TTC549 (cell line): ENCODE results near the gene FBLN7.
"Not testable (repeated sequence)": the region's sequence is repeated elsewhere in the genome, so short reads cannot be mapped to it uniquely, and the experiment has no call there.

Source experiments
- FAIRE-seq: peaks from 2 replicates; lab custom pipeline; 2012; peaks lifted over from hg19 to GRCh38; lab: Jason Lieb, UNC

The FBLN7 gene

DNA sequence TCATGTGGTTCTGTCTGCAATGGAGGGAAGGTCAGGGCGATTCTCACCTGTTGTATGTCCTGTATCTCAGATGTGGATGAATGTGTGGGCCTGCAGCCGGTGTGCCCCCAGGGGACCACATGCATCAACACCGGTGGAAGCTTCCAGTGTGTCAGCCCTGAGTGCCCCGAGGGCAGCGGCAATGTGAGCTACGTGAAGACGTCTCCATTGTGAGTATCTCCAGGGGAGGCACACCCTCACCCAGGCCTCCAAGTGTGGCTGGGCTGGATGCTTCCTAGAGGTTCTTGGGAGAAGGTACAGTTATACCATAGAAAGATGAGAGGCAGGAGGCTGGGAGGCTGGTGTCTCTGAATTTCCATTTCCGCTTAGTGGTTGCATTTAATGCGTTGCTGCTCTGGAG is 46.9 kb downstream of the FBLN7 start:
- FAIRE-seq: no peak

DNA sequence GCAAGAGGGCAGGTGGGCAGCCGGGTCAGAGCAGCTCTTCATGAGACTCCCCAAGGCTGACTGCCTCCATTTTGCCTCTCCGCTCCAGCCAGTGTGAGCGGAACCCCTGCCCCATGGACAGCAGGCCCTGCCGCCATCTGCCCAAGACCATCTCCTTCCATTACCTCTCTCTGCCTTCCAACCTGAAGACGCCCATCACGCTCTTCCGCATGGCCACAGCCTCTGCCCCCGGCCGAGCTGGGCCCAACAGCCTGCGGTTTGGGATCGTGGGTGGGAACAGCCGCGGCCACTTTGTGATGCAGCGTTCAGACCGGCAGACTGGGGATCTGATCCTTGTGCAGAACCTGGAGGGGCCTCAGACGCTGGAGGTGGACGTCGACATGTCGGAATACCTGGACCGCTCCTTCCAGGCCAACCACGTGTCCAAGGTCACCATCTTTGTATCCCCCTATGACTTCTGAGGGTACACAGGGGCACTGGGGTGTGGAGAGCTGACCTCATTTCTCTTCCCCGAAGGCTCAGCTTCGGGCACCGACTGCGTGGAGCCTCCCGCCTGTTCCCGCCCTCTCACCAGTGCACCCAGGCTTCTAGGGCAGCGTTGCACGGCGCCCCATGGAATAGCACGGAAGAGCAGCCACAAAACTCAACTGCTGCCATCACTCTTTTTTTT is 49.0 kb downstream of the FBLN7 start:
- FAIRE-seq: no peak

DNA sequence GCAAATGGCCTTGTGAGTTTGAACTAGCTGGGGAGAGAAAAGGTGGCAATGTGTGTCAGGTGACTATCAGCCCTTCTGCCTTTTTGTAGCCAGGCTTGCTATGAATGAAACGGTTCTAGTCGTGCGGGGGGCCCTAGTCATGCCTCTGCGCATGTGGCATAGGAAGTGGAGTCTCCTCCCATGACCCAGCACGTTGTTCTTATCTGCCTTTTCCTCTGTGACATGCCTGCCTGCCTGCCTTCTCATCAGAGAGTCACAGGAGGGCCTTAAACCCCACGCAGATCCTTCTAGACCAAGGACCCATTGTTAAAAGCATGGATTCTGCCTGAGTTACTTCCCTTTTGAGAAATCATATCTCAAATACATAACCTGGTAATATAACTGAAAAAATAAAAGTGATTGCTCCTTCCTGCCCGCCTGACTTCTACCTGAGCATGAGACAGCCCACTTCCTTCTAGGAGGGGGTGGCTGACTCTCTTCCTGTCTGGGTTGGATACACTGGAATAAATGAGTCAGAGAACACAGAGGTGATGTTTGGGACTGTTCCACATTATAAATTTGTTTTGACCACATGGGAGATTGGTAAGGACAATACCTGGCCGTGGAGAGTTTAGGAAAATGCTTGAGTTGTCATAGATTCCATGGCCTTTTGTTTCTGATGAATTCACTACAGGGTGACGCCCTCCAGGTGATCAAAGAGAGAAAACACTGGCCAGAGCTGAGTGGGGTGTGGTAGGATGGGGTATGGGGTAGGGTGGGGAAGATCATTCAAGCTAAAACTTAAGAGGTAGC is 49.8 kb downstream of the FBLN7 start:
- no peak for FAIRE-seq

DNA sequence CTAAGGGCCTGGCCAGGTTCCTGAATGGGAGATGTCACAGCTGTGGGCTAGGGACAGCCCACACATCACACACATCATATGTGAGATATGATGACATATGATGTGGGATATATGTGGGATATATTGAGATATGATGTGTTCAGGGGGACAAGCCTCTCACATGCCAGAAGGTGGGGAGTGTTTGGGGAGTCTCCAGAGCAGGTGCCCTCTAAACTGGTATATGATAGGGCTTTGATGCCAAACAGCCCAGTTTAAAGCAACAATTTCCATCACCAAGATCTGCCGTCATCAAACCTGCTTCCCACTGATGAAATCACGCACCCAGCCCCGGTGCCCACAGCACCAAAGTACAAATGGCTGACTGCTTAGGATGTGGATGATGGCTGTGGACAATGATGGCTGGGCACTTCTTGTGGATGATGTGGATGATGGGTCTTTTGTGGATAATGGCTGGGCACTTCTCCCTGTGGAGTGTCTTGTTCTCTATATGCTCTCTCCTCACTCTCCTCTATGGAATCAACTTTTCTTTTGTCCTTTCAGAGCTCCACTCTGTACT is 50.9 kb downstream of the FBLN7 start:
- FAIRE-seq: no peak

DNA sequence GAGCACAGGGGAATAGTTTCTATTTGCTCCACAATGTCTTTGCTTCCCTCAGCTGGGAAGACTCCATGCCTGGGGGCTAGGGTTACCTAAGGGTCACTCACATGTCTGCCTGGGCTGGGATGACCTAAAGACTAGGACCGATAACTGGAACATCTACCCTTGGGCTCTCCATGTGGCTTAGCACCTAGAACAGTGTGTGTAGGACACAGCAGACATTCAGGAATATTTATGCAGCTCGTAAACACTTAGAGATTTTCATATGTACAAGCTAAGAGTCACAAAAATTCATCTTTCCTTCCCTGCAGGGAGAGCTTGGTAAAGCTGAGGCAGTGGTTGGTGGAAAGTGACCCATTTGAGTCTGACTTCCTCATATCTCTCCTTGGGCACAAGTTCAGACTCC is 55.8 kb downstream of the FBLN7 start:
- FAIRE-seq: no peak

DNA sequence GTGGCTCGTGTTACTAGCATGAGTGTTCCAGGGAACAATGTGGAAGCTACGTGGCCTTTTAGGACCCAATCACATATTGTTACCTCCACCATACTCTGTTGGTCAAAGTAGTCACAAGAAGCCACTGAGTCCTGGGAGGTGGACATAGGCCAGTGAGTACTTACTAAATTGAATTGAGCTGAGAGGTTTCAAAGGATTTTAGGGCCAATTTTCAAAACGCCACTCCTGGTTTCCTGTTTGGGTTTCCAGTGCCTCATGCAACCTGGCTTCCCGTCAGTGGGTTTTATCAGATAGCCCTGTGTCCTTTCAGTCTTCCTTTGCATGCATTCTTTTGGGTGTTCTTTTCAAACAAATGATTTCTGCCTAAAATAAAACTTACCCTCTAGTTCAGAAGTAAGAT is 56.3 kb downstream of the FBLN7 start:
- FAIRE-seq: no peak

DNA sequence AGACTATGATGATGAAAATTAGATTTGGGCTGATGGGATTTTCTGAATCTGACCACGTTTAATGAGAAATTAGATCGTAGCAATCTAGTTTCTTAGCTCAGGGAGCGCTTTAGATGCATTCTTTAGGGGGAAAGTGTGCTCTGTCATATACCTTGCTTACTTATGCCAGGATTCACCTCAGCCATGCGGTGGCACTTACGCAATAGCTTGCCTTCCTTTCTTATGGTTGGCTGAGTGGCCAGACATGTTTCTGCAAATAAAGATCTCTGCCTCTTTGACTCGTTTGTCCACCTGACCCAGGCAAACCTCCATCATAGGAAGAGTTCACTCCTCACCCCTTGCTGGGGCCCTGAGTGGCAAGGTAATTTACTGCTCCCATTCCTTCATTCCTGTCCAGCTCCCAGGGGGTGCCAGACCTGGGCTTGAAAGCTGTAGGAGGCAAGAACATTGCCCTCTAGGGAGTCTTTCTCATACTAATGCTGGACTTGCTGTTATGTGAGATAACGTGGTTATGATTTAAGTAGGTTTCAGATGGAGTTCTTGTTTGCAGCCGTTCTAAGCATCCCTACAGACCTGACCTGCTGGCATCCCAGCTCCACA is 57.1 kb downstream of the FBLN7 start:
- FAIRE-seq: no peak

DNA sequence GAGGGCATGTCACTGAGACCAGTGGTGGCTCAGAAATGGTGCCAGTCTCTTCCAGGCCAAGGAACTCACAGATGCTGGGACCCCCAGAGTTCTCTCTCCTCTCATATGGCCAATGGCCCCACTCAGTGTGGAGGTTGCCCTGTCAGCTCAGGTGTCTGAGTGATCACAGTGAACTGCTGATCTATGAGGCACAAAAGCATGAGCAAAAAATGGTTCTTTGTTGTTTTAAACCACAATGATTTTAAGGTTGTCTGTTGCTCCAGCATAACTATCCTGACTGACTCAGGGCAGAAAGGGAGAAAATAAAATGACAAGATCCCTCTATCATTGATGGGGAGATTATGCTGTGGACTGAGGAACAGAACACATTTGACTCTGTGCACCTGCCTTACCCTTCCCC is 57.8 kb downstream of the FBLN7 start:
- no peak for FAIRE-seq

DNA sequence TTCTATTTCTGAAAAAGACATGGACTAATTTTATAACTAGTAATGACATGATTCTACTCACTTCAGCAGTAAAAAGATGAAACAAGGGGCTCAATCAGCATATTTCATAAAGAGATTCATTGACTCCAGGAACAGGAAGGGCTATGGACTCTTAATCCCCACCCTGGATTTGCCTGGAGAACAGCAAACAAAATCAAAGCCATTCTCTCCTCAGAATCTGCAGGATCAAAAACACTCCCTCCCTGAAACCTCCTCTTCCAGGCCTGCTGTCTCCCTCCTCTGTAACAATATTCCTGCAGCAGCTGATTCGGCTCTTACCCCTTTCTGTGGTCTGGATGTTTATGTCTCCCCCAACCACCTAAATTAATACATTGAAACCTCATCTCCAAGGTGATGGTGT is 59.7 kb downstream of the FBLN7 start:
- FAIRE-seq: no peak

DNA sequence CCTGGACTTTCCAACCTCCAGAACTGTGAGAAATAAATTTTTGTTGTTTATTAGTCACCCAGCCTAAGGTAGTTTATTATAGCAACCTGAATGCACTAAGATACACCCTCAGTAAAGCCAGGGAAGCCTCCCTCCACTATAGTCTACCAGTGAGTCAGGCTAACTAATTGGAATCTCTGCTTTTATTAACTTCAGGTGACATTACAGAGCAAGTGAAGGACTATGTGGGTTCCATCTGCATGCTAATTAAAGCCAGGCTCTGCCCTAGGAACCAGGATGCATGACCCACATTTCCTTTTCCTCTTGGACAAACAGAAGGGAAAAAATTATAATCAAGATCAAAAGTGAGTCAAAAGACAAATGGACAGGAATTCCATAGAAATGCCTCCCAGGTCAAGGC is 60.6 kb downstream of the FBLN7 start:
- FAIRE-seq: no peak

DNA sequence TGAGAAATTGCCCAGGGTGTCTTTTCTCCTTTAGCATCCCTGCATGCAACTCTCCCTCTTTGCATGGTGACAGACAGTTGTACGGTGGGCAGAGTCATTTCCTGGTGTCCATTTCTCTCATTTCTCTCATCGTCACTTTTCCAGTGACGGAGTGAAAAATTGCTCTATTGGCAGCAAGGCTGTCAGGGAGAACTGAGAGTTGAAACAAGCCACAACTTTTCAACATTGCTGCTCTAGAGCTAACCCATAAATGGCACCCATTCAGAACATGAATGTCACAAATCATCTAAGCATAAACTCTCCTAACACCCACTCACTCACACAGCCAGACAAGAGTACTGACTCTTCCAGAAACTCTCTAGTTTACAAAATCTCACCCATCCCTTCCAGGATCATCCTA is 61.0 kb downstream of the FBLN7 start:
- no peak for FAIRE-seq

DNA sequence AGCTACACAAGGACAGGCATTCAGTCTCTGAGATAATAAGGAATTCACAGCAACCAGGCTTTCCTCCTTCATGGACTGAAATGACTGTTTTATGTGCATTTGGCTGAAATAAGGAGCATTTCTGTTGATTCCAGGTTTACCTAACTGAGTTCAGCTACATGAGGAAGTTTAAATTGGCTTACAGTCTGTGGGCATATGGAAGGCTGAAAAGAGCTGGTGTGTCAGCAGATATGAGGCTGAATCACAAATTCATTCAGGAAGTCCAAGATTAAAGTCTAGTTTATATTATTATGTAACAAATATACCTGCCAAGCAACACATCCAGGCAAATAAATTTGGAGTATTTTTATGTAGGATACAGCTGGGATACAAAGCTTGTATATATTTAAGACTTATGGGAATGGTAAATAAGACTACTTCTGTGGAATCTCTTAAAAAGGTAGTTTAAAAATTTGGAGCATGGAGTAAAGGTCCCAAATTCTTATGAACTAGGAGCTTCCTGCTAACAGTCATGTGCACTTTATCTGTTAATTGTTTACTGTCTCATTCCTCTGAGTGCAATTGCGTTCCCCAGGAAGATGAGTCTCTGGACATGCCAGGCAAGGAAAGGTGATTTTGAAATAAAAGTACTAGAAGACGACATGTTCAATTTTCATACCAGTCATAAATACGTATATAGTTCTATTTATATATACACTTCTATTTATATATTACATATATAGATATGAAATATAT is 63.7 kb downstream of the FBLN7 start:
- no peak for FAIRE-seq

DNA sequence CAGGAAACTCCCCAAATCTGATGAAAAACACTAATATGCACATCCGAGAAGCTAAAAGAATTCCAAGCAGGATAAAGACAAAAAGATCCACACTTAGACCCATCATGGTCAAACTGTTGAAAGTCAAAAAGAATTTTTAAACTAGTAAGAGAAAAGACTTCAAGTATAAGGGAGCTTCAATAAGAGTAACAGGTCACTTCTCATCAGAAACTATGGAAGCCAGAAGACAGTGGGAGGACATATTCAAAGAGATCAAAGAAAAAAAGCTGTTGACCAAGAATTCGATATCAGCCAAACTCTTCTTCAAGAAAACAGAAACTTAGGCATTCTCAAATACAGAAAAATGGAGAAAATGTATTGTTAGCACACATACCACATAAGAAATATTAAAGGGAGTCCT is 66.2 kb downstream of the FBLN7 start:
- FAIRE-seq: peak; percentile 81

DNA sequence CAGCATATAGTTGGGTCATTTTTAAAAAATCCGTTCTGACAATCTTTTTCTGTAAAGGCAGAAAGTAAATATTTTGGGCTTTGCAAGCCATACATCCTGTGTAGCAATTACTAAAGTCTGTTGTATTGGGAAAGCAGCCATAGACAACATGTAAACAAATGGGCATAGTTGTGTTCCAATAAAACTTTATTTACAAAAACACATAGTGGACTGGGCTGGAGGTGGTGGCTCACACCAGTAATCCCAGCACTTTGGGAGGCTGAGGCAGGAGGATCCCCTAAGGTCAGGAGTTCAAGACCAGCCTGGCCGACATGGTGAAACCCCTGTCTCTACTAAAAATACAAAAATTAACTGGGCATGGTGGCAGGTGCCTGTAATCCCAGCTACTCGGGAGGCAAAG is 69.7 kb downstream of the FBLN7 start:
- FAIRE-seq: not testable (repeated sequence)

DNA sequence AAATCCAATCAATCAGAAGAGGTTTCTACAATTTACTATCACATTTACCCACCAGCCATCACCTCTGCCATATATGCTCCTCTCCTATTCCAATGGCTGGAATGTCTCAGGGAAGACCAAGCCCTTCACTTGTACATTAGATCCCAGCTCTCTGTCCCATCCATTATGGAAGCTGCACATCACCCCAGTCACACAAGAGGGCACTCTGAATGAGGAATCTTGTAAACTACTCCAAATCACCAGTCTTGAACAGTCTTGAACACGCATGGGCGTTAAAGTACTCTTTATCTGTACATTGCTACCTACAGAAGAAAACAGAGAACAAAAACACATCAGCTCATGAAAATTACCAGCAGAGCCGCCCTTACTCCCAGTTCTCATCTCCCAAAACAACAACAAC is 78.0 kb downstream of the FBLN7 start:
- peak; percentile 95 for FAIRE-seq

DNA sequence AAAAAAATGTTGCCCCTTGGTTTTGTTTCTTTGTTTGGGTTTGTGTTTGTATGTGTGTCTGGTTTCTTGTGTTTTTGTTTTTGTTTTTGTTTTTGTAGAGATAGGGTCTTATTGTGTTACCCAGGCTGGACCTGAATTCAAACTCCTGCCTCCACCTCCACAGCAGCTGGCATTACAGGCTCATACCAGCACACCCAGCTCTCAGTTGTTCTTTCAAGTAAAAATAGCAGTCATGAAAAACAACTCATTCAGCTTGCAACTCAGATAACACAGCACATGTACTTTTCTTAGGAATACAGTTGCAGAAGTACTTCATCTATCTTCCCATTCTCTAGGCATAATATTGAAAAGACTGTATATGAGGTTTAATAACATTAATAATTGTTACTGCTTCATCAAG is 79.7 kb downstream of the FBLN7 start:
- no peak for FAIRE-seq

DNA sequence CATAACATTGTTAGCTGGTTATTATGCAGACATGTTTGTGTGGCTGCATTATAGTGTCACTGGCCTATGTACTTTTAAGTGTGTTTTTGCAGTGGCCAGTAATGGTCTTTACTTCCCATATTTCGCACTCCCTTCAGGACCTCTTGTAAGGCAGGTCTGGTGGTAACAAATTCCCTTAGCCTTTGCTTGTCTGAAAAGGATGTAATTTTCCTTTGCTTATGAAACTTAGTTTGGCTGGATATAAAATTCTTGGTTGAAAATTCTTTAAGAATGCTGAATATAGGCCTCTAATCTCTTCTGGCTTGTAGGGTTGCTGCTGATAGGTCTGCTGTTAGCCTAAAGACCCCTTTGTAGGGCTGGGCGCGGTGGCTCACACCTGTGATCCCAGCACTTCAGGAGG is 82.0 kb downstream of the FBLN7 start:
- FAIRE-seq: no peak

DNA sequence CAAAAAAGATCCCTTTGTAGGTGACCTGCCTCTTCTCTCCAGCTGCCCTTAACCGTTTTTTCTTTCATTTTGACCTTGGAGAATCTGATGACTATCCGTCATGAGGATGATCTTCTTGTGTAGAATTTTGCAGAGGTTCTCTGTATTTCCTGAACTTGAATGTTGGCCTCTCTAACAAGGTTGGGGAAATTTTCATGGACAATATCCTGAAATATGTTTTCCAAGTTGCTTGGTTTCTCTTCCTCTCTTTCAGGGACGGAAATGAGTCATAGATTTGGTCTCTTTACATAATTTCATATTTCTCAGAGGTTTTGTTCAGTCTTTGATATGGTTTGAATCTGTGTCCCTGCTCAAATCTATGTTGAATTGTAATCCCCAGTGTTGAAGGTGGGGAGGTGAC is 82.6 kb downstream of the FBLN7 start:
- no peak for FAIRE-seq

DNA sequence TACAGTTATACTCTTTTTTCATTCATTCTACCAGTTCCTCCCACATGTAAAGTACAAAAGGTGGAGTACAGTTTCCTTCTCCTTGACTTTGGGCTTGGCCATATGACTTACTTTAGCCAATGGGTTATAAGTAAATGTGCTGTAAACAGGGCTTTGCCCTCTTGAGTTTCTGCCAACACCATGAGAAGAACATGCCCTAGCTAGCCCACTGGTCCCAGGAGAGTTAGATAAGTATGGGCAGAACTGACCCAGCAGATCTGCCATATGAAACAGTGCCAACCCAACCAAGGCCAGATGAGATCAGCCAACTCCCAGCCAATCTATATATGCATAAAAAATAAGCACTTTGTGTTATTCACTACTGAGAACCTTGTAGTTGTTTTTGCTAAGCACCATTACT is 91.2 kb downstream of the FBLN7 start:
- no peak for FAIRE-seq

DNA sequence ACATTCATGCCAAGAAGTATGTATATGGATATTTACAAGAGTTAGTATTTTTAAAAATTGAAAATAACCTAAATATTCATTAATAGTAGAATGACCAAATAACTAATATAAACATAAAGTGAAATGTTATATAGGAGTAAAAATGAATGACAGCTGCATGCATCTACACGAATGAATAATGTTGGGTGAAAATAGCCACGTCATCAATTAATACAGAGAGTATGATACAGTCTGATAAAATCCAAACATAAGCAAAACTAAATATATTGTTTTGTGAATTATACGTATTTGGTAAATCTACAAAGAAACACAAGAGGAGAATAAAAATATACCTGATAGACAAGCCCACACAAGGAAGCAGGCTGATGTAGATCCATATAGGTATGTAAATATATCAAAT is 92.2 kb downstream of the FBLN7 start:
- no peak for FAIRE-seq
